ENCODE results near the gene MPPED1.

The MPPED1 gene

DNA sequence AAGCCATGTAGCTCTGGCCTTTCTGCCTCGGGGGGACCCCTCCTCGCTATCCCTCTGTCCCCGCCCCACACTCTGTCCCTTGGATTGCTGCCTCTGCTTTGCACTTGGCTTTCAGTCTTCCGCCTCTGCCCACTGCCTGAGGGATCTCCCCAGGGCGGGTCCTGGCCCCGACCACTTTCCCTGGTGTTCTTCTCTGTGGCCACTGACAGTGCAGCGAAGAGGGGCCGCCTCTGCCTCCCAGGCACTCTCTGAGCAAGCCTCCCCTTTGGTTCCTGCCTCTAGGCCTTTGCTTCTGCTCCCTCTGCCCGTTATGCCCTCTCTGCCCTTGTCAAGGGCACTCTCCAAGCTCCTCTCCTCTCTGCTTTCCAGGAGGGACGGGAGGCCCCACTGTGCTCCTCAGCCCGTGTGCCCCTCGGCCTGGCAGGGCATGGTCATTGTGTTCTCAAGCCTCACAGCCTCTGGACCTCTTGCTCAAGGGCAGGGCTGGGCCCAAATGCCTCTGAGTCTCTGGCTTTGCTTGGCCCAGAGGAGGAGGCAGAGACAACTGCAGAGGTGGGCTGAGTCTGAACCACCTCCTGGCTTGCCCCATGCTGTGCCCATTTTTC lies 5.5 kb upstream of the MPPED1 start:
- no peak for DNase-seq
- intact Hi-C loops (cut with DNase I) = no loop called here

DNA sequence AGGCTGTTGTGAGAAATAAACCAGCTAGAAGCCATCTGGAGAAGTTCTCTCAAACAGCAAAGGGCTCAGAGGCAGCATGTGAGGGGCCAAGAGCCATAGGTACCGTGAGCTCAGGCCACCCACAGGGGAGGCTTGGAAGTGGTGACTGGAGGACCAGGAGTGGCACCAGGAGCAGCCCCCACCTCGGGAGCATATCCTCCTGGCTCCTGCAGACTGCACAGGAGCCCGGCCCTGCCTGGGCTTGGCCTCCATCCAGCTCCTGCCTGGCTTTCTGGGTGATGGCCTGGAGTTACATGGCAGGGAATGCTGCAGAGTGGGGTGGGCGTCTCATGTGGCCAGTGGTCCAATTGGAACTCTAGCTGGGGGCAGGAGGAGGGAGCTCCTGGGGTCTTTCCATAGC lies 4.2 kb upstream of the MPPED1 start:
- DNase-seq = no peak
- intact Hi-C loops (cut with DNase I) = no loop called here

DNA sequence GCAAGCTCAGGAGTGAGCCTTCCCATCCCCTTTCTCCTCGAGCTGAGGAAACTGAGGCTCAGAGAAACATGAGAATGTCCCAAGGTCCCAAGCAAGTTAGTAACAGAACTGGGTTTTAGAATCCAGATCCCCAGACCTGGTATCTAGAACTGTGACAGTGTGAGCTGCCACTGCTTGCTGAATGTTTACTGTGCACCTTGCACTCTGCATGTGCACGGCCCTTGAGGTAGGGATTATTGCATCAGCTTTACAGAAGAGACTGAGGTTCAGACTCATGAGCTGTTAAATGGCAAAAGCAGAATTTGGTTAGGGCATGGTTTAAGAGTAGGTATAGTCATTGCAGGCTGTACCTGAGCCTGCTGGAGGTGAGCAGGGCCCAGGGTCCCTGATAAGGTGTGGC lies 3.8 kb upstream of the MPPED1 start:
- intact Hi-C loops (cut with DNase I) = no loop called here
- DNase-seq = no peak

DNA sequence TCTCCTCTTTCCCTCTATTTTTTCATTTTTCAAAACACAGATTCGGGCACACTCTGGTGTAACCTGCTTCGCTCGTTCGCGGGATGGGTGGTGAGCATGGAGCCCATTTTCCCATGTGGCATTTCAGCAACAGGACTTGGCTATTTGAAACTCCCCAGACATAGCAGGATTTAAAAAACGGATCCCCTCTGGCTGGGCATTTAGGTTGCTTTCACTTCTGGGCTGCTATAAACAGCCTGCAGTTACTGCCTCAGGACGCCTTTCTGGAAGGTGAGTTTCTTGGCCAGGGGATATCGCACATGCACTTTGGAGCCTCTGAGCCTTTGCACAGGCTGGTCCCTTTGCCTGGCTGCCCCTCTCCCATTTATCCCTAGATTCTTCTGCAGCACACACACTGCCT lies 2.8 kb upstream of the MPPED1 start:
- intact Hi-C loops (cut with DNase I) = no loop called here
- no peak for DNase-seq

DNA sequence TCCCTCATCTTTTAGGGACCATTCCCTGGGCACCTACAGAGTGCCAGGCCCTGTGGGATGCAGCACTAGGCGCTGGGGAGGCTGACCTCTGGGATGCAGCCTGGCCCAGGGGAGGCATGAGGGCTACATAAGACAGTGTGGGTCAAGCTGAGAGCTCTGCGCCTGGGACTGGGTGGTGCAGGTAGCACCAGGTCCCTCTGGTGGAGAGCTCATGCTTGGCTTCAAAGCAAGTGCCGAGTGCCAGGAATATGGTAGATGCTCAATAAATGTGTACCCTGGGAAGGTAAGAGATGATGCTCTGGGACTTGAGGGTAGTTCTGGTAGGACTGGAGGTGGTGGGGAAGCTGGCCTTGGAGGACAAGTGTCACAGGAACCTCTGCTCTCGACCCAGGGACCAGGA lies 2.0 kb upstream of the MPPED1 start:
- no peak for DNase-seq
- intact Hi-C loops (cut with DNase I) = no loop called here

DNA sequence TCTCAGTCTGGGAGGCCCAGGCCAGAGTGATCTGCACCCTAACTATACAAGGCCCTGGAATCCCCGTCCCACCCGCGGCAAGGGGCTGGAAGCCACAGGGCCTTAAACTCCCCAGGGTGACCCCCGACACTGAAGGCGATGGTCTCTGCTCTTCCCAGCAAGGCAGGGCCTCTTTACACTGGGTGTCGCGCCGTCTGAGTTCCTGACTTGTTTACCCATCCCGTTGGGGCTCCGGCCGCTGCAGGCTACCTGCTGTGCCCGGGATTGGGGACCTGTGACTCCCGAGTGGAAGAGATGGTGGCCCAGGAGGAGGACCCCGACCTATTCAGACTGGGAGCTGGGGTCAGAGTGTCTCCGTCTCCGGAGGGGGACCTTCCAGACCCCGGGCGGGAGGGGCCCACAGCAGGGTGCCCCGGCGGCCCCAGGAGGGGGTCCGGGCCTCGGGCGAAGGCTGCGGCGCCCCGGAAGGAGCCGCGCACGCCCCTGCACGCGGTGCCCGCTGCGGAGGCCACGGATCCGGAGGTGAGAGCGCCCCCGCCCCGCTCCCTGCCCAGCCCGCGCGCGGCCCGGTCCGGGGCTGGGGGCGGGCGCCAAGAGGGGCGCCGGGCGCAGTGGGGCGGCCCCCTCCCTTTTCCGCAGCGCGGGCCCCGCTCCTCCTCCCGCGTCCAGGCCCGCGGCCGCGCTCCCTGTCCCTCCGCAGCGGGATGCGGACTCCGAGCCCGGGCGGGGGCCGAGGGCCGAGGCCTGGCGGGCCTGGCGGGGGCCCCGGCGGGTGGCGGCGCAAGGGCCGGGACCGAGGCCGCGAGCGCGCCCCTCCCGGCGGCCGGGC lies 560 bp upstream of the MPPED1 start:
- intact Hi-C loops (cut with DNase I) = no loop called here
- DNase-seq = no peak

DNA sequence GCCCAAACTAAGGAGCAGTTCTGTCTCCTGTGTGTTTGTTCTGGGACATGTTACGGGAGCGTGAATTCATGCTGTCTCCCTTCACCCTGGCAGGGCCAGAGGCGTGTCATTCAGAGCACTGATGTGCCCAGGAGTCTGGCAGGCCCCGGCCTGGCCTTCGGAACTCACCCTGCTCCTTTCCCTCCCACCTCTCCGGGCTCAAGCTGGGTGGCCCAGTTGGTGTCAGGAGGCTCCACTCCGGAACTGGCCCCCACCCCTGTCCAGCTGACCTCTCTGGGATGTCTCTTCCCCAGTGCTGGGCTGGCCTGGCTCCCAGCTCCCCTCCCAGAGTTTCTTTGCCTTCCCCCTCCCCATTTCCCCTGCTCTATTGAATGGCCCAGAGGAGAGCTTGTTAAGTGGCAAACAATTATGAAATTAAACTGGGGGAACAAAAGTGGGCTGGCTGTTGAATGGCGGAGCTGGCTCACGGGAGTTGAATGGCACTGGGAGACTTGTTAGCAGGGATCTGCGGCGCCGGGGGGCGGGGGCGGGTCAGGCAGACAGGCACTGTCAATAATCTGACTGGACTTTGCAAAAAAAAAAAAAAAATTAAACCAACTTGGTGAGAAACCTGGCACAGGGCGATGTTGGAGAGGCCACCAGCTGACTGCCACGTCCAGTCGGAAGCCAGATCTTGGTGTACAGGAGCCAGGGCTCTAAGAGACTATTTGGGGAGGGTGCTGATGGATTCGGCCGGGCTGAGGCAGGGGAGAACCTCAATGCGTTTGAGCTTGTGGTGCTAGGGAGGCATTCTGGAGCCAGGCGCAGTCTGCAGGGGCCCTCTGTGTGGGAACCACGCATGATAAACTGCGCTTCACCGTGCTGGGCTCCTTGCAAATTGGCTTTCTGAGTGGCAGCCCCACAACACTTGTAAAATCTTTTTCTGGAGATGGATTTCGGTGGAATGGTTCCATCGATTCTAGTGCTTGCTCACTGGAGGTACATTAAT lies 1.3 kb downstream of the MPPED1 start:
- intact Hi-C loops (cut with DNase I) = no loop called here

DNA sequence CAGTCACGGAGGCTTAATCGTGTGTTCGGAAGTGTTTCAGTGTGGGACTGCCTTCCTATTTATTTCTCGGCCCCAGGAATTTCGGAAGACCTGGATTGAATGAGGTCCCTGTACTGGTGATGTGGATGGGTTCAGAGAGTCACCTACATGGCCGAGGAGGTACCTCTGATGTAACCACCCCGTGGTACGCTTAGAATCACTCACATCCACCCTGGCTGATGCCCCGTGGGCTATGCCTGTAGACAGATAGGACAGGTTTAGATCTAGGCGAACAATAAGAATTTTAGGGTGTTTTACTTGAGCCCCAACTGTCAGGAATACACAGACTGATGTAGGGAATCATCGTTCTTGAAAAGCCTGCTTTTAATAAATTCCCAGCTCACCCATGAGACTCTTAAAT lies 2.0 kb downstream of the MPPED1 start:
- intact Hi-C loops (cut with DNase I) = no loop called here
- DNase-seq = no peak

More for the DNA sequence above, 1.3 kb downstream of the MPPED1 start:
- peak in 5 of 42 donors; percentile 9 to 72 (median 32) for DNase-seq

DNA sequence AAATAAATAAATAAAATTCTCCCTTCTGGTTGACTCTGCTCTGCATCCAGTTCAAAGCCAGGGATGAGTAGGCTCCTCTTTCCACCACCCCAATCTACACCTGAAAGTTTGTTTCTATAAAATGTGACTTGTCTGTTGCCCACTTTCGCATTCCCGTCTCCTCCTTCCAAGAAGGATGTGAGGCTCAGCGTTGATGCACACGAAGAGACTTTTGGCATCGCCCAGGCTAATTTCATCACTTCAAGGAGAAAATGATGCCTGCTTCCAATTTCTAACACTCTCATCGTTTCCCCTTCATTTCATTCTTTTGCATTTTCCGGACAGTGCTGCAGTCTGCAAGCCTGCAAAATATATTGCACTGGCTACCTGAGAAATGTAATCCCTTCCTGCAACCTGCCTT lies 3.9 kb downstream of the MPPED1 start:
- intact Hi-C loops (cut with DNase I) = no loop called here

DNA sequence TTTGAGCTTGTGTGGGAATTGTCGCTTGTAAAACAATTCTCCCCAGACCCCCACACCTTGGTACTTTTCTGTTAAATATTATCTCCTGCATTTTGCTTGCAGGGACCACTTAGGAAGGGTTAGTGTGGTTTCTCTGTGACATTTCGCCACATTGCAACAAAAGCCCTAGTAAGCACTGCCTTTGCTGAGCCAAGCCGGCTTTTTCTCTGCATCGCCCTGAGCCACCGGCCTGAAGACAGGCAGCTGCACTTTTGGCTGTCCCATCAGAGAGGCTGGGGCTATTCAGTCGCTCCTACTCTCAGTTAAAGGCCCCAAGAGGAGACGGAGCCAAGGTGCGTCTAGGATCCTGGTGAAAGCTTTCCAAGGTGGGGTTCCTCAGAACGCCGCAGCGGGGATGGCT lies 5.7 kb downstream of the MPPED1 start:
- intact Hi-C loops (cut with DNase I) = no loop called here
- DNase-seq = no peak

More for the DNA sequence above, 3.9 kb downstream of the MPPED1 start:
- no peak for DNase-seq

DNA sequence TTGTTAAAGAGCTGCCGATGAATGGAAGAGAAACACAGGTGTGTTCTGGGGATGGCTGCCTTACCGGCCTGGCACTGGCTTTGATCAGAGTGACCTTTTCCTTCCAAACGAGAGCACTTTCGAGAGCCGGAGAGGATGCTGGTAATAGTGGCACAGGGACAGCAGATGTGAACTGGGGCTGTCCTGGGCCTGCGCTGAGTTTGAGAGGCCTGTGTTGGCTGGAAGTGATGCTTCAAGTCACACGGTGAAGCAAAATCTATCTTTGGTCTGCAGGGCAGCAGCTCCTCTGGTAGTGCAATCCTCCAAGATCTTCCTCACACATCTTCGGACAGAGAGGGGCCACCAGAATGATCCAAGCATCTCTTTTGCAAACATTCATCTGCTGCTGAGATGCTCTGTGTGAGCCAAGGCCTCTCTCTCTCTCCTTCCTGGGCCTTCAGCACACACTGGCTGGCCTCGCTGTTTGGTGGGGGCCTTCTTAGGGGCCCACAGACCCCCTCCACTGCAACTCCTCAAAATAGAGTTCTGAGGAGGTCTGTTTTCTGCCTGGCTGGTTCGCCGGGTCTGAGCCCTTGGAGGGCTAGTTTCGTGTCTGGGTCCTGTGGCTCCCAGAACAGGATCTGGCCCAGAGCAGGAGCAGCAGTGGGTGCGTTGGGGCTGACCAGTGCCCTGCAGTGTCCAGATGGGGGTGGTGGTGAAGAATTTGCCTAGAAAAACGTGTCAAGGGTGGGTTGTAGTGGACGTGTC lies 6.4 kb downstream of the MPPED1 start:
- no peak for DNase-seq
- intact Hi-C loops (cut with DNase I) = no loop called here

DNA sequence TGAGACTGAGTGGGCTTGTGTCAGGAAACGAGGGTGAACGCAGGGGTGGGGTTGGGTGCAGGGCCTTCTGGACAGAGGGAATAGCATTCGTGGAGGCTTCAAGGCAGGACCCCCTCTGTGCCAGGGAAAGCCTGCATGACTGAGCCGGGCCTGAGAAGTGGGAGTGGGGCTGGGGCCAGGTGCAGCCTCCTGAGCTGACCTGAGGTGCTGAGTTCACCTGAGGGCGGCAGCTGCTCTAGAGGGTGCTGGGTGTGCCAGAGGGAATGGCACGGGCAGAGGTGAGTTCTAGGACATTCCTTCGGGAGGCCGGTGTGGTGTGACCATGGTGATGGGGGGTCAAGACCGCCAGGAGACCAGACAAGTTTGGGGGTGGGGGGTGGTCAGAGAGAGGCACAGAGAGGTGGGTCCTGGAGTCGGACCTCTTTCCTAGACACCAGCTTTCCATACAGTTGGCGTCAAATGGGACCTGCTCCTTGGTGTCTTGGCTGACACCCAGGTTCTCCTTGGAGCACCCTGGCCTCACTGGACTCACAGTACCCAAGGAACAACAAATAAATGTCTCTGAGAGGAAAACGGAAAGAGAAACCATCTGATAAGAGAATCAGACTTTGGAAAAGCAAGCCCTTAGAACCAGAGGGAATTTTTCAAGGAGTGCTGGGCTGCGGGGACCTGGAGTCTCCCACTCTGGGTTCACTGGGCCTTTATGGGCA lies 7.7 kb downstream of the MPPED1 start:
- intact Hi-C loops (cut with DNase I) = no loop called here
- DNase-seq = no peak

DNA sequence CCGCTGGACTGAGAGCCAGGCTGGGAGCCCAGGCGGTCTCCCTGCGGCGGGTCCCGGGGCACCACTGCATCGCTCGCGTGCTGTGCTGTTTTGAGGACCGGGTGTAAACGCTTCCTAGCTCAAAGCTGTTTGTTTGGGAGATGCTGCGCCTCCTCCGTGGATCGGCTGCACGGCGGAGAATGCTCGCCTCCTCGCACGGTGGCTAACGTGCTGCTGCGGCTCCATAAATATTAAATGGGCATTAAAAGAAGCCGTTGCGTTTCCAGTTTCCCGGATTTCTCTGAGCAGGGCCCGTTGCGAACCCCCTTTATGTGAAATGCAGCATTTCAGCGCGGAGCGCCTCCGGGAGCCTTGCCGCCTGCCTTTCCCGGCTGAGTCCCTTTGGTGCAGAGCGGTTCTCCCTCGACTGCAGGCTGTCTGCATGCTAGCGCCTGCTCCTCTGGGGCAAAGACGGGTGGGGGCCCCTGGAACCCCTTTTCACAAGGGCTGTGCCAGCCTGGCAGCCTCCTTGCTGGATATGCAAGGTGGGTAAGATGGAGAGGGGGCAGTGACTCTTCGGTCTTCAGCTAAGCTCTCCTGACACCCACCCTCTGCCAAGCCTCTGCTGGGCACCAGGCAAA lies 9.3 kb downstream of the MPPED1 start:
- intact Hi-C loops (cut with DNase I) = no loop called here
- DNase-seq = peak in 3 of 42 donors; percentile 16 to 23 (median 21)

DNA sequence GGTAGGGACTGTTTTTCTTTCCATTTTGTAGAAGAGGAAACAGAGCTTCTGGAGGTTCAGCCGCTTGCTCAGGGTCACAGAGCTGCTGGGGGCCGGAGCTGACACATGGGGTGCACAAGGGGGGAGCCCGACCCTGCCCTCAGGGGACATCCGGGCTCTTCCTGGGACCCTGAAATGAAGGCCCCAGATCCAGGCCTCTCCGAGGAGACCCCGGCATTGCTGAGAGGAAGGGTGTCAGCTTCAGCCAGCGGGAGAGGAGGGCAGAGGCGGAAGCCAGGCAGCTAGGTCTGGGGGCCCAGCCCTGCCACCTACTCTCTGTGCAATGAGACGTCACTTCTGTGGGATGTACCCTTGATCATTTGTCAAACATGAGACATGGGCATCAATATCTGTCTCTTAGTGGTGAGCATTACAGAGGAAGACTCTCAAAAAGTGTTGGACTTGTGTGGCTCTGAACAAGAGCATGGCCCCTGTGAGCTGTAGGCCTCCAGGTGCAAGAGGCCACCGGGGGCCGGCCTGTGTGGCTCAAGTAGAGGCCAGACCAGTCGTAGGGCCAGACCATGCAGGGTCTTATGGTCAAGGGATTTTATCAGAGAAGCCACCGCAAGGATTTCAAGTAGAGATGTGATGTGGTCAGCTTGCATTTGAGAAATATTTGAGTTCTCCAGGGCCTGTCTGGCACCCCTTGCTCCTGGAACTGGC lies 10.3 kb downstream of the MPPED1 start:
- DNase-seq = no peak
- intact Hi-C loops (cut with DNase I) = no loop called here

DNA sequence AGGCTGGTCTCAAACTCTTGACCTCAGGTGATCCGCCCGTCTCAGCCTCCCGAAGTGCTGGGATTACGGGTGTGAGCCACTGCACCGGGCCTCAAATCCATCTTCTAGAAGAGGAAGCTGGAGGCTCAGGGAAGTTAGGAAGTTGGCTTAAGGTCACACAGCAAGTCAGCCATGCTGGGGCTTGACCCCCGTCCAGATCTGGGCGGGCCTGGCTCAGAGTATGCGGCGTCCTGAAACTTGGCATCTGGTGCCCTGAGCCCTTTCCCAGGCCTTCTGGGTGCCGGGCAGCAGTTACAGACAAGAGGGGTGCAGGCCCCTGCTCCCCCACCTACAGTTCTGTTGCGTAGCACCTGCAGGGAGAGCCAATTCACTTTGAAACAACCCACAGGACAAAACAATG lies 11.2 kb downstream of the MPPED1 start:
- intact Hi-C loops (cut with DNase I) = no loop called here
- no peak for DNase-seq

DNA sequence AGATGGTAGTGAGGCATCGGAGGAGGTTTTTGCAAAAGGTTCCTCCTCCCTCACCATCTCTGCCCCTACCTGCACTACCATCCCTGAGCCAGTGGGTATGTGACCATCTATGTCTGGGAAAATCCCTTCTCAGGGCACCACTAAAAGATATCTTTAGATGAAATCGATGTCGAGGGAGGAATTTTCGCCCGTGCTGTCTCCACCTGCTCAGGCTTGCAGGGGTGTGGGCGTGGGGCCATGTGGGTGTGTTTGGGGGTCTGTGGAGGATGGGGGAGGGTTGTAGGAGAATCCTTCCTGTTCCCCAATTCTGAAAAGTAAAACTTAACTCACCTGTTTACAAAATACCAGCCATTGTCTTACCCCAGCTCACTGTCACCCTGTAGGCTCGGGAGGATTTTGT lies 12.4 kb downstream of the MPPED1 start:
- DNase-seq = no peak
- intact Hi-C loops (cut with DNase I) = no loop called here

All from head of caudate nucleus (tissue), 42 donors.